ENCODE data around the gene AKR1C1.
"Not testable (repeated sequence)": the region's sequence is repeated elsewhere in the genome, so short reads cannot be mapped to it uniquely, and the experiment has no call there.

DNA sequence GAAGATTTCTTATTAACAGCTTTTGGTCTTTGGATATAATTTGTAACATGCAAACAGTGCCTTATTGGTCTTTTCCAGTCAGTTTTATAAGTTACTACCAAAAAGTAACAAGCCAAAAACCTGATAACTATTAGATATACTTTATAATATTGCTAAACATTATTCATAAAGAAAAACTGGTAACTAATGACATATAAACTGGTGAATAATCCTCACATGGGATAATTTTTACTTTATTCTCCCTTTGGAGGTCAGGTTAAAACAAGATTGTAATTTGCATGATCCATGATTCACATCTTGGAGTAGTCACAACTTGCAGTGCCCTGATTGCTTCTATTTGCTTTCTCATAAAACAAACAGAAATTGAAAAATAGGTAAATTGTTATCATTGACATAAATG, 41.3 kb downstream of the AKR1C1 start:
- not testable (repeated sequence) for TF ChIP-seq POLR2AphosphoS5, POLR2A (IDR thresholded peaks at IDR 0.05; ENCODE audit: low read depth, low read length)

Measured in GM12892 (cell line).